ENCODE results near the gene BRIP1.

GRCh38 chr17:61849674-61850073 lies 13.7 kb downstream of the BRIP1 start:
- TF ChIP-seq CTCF (IDR thresholded peaks at IDR 0.05): no peak
- TF ChIP-seq ZFX (IDR thresholded peaks at IDR 0.05; ENCODE audit: borderline replicate concordance): no peak
